Measurements from ENCODE around the gene PGS1.

GRCh38 chr17:78343187-78343542 is 35.3 kb upstream of the PGS1 start:
- TF ChIP-seq EZH2 (IDR thresholded peaks at IDR 0.05; ENCODE audit: low read length, missing control alignments) (no peak), CTCF (conservative IDR thresholded peaks at IDR 0.05 in 1 of 2, IDR thresholded peaks at IDR 0.05 in 1 of 2; ENCODE audit: low read depth in 1 of 2, low read length in 2 of 2) (no peak)
